HG02642 (cell line): ENCODE results near the gene LAMTOR3.

ENCODE experiments used
- ATAC-seq: cut with Tn5 transposase; IDR thresholded peaks from one replicate; pipeline ENCODE4 v1.9.1; 2021; ENCODE audit warnings: mild to moderate bottlenecking; ENCODE audit not compliant: unreplicated experiment, poor library complexity

The LAMTOR3 gene

GRCh38 chr4:99894161-99894997 lies at the start of gene LAMTOR3:
LAMTOR3 (minus strand) TSS chr4:99894427; CDS start chr4:99893963, 464 bp downstream.
- peak; percentile 100 for ATAC-seq

GRCh38 chr4:99938243-99938753 lies 44.1 kb upstream of the LAMTOR3 start:
- ATAC-seq = no peak

GRCh38 chr4:99934891-99935290 lies 40.7 kb upstream of the LAMTOR3 start:
- no peak for ATAC-seq

GRCh38 chr4:99927566-99927965 lies 33.3 kb upstream of the LAMTOR3 start:
- ATAC-seq = no peak

- no peak for ATAC-seq
Observed at GRCh38 chr4:99921174-99921573, 26.9 kb upstream of the LAMTOR3 start.

- no peak for ATAC-seq
Observed at GRCh38 chr4:99918656-99919055, 24.4 kb upstream of the LAMTOR3 start.

GRCh38 chr4:99917575-99917974 lies 23.3 kb upstream of the LAMTOR3 start:
- no peak for ATAC-seq

- no peak for ATAC-seq
Observed at GRCh38 chr4:99915449-99915848, 21.2 kb upstream of the LAMTOR3 start.

GRCh38 chr4:99894998-99895397 lies 771 bp upstream of the LAMTOR3 start:
- no peak for ATAC-seq

GRCh38 chr4:99893839-99894160 lies 427 bp downstream of the LAMTOR3 start:
- no peak for ATAC-seq

- no peak for ATAC-seq
Observed at GRCh38 chr4:99893029-99893428, 1.2 kb downstream of the LAMTOR3 start.

- no peak for ATAC-seq
Observed at GRCh38 chr4:99891351-99891750, 2.9 kb downstream of the LAMTOR3 start.

- no peak for ATAC-seq
Observed at GRCh38 chr4:99887837-99888236, 6.4 kb downstream of the LAMTOR3 start.

GRCh38 chr4:99886146-99886545 lies 8.1 kb downstream of the LAMTOR3 start:
- ATAC-seq = no peak

GRCh38 chr4:99885687-99886086 lies 8.5 kb downstream of the LAMTOR3 start:
- no peak for ATAC-seq

GRCh38 chr4:99885063-99885664 lies 9.1 kb downstream of the LAMTOR3 start:
- no peak for ATAC-seq

- no peak for ATAC-seq
Observed at GRCh38 chr4:99879458-99879857, 14.8 kb downstream of the LAMTOR3 start.

GRCh38 chr4:99878604-99879003 lies 15.6 kb downstream of the LAMTOR3 start:
- no peak for ATAC-seq

GRCh38 chr4:99876946-99877345 lies 17.3 kb downstream of the LAMTOR3 start:
- no peak for ATAC-seq

GRCh38 chr4:99875071-99875470 lies 19.2 kb downstream of the LAMTOR3 start:
- ATAC-seq = no peak

GRCh38 chr4:99872570-99872969 lies 21.7 kb downstream of the LAMTOR3 start:
- no peak for ATAC-seq

- no peak for ATAC-seq
Observed at GRCh38 chr4:99868126-99868596, 26.1 kb downstream of the LAMTOR3 start.
